ENCODE data around the gene ZNF236.
"Not testable (repeated sequence)": the region's sequence is repeated elsewhere in the genome, so short reads cannot be mapped to it uniquely, and the experiment has no call there.

ZNF236 gene

GRCh38 chr18:76977684-76978232 is 155.4 kb downstream of the ZNF236 start:
- no peak for DNase-seq

- no peak for DNase-seq
Observed at GRCh38 chr18:76978616-76979015, 156.3 kb downstream of the ZNF236 start.

- no peak for DNase-seq
Observed at GRCh38 chr18:76979111-76979751, 156.9 kb downstream of the ZNF236 start.

GRCh38 chr18:76979906-76980305 is 157.5 kb downstream of the ZNF236 start:
- DNase-seq: no peak

- DNase-seq: no peak
Observed at GRCh38 chr18:76980663-76981395, 158.5 kb downstream of the ZNF236 start.

- DNase-seq: no peak
Observed at GRCh38 chr18:76981396-76981968, 159.1 kb downstream of the ZNF236 start.

- DNase-seq: no peak
Observed at GRCh38 chr18:76982038-76982437, 159.7 kb downstream of the ZNF236 start.

- peak; percentile 87 for DNase-seq
Observed at GRCh38 chr18:76982841-76983583, 160.7 kb downstream of the ZNF236 start.

- no peak for DNase-seq
Observed at GRCh38 chr18:76983613-76984051, 161.3 kb downstream of the ZNF236 start.

- DNase-seq: no peak
Observed at GRCh38 chr18:76984193-76985155, 162.1 kb downstream of the ZNF236 start.

GRCh38 chr18:76985156-76985950 is 163.0 kb downstream of the ZNF236 start:
- DNase-seq: no peak

- DNase-seq: no peak
Observed at GRCh38 chr18:76985951-76986236, 163.5 kb downstream of the ZNF236 start.

GRCh38 chr18:76986406-76986805 is 164.0 kb downstream of the ZNF236 start:
- DNase-seq: no peak

- DNase-seq: no peak
Observed at GRCh38 chr18:76988031-76988826, 165.9 kb downstream of the ZNF236 start.

GRCh38 chr18:76988827-76989646 is 166.7 kb downstream of the ZNF236 start:
- DNase-seq: no peak

GRCh38 chr18:76989647-76990190 is 167.4 kb downstream of the ZNF236 start:
- DNase-seq: no peak

- DNase-seq: not testable (repeated sequence)
Observed at GRCh38 chr18:76990343-76991020, 168.1 kb downstream of the ZNF236 start.

GRCh38 chr18:76991021-76991688 is 168.8 kb downstream of the ZNF236 start:
- no peak for DNase-seq
